ENCODE measurements around the gene KCTD11.

Gene KCTD11

DNA sequence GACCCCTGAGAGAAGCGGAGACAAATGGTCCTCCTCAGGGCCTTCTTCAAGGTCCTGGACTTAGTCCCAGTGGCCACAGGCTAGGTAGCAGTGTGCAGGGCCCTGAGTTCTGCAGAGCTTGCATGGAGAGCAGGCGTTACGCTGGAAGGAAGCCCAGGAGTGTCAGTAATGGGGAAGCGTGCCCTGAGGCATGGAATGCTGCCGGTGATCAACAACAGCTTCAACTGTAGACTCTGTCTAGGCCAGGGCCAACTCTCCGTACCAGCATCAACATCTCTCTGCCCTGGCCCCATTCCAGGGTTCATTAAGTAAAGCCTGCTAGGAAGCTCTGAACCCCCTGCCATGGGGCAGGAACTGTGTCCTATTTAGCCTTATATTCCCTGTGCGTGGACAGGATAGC is 28.4 kb downstream of the KCTD11 start:
- no peak for DNase-seq

DNA sequence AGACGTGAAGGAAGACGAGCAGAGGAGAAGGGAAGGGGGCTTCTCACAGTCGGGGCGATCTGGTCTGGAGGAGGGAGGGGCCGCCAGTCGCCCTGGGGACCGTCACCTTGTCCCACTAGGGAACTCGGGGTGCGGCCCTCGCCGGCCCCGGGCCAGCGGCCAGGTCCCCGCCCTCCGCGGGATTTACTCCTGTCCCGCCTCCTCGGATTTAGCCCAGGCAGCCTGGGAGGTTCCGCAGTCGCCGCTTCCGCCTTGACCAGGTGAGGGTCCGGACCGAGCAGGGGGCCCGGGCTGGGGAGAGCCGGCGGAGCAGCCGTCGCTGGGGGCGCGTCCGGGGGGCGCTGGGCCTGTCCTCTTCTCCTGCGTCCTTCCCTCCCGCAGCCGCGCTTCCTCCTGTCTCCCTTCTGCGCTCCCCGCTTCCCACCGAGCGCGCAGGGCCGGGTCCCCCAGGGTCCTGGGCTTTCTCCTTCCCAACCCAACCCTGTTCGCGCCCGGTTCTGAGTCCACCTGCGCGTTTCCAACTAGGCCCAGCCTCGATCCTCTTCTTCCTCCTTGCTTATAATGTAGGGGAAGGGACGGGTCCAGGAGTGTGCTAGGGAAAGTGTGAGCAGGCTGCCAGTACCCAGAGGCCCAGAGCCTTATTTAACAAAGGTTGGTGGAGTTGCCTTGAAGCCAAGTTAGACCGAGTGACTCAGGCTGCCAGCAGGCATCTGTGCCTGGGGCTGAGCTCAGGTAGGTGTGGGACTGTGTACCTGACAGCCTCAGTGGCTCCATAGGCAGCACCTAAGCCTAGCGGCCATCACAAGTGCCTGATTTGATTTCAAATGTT is 29.1 kb downstream of the KCTD11 start, which contains the start of gene TNK1:
TNK1 (plus strand) TSS at position 235 of the 829 bp plus-strand sequence. CDS start 1,838 bp downstream, outside the sequence.
- DNase-seq: no peak

DNA sequence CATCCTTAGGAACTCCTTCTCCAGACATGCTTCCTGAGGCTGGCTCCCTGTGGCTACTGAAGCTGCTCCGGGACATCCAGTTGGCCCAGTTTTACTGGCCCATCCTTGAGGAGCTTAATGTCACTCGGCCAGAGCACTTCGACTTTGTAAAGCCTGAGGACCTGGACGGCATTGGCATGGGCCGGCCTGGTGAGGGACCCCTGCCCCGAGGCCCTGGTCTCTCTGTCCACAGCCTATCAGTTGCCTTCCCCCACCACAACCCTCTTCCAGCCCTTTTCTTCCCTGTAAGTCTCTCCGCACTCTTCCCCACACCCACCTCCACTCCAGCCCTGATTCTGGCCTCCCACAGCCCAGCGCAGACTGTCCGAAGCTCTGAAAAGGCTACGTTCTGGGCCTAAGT is 30.9 kb downstream of the KCTD11 start:
- no peak for DNase-seq

DNA sequence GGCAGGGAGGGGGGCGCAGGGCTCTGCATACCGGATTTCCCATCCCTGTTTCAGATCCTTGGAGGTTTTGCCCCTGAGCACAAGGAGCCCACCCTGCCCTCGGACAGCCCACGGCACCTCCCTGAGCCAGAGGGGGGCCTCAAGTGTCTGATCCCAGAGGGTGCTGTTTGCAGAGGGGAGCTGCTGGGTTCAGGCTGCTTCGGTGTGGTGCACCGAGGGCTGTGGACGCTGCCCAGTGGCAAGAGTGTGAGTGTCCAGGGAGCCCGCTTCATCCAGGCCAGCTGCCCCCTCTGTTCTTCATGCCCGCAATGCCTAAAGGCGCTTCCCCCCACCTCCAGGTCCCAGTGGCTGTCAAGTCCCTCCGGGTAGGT is 31.4 kb downstream of the KCTD11 start:
- DNase-seq: no peak

DNA sequence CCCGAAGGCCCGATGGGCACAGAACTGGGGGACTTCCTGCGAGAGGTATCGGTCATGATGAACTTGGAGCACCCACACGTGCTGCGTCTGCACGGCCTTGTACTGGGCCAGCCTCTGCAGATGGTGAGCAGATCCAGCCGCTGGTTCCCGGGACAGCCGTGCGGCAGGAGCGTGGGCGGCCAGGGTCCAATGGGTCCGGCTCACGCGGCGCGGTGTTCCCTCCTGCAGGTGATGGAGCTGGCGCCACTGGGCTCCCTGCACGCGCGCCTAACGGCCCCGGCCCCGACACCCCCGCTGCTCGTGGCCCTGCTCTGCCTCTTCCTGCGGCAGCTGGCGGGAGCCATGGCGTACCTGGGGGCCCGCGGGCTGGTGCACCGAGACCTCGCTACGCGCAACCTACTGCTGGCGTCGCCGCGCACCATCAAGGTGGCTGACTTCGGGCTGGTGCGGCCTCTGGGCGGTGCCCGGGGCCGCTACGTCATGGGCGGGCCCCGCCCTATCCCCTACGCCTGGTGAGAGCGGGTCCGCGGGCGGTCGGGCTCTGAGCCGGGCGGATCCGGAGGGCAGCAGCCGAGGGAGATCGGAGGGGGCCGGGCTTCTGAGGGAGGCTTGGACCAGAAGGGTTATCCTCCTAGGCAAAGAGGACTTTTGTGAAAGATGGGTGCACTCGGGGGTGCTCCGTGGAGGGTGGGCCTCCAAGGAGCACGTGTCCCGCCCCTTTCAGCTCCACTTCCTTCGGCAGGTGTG is 32.0 kb downstream of the KCTD11 start:
- DNase-seq: peak; percentile 92

DNA sequence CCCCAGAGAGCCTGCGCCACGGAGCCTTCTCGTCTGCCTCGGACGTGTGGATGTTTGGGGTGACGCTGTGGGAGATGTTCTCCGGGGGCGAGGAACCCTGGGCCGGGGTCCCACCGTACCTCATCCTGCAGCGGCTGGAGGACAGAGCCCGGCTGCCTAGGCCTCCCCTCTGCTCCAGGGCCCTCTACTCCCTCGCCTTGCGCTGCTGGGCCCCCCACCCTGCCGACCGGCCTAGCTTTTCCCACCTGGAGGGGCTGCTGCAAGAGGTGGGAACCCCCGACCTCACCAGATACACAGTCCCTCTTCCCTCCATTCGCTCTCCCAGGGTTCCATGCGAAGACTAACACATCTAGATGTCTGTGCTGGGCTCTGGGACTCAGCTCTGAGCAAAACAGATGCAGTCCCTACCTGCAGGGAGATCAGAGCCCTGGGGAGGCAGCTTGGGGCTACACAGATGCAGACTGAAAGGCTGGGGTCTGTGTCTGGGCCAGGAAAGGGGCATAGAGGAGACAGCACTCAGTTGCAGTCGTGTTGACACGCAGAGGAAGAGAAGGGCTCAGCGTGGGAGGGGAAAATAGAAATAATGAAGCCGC is 32.6 kb downstream of the KCTD11 start:
- DNase-seq: no peak

DNA sequence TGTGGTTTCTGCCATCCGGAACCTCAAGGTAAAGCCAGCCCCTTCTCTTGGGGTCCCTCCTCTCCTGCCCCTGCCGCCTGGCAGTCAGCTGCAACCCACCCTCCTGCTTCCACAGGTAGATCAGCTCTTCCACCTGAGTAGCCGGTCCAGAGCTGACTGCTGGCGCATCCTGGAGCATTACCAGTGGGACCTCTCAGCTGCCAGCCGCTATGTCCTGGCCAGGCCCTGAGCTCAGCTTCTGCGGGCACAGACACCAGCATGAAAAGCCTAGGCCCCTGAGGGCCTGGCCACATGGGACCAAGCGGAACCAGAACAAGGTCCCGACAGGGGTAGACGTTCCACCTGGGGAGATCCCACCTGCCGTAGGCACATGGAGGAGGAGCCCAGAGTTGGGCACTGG is 36.9 kb downstream of the KCTD11 start:
- DNase-seq: no peak

DNA sequence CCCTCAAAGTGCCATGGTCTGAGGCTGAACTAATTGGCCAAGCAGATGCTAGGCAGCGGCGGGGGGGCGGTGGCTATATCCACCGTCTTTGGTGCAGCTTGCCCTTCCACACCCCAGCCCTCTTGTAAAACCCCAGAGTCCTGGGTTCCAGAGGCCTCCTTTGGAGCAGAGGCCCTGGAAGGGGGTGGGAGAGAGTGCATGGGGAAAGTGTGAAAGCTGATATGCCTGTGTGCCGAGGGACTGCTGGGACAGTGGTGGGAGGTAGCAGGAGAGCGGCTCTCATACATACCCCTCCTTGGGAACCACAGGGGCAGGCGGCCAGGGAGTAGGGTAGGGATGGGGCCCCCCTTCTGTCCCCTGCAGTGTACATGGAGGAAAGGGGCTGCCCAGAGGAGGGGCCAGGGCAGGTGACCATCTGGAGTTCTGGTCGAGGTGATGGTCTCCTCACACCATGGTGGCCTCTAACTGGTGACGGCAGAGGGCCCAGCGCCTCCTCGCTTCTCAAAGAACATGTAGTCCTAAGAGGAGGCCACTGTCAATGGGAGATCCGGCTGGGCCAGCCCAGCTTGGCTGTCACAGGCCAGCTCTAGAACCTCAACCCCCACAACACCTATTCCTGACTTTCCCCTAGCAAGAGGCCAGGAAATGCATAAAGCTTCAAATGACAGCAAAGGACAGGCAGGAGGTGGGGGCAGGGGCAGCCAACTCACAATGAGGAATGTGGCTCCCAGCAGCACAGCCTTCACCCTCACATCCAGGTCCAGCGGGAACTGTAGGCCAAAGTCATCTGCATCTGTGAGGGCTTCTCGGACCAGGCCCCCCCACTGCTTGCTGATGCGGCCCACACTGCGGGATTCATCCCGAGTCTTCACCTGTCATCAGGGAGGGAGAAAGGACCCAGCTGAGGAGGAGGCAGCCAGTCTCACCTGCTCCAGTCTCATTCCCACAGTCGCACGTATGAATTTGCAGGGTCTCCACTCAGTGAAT is 38.3 kb downstream of the KCTD11 start:
- no peak for DNase-seq

DNA sequence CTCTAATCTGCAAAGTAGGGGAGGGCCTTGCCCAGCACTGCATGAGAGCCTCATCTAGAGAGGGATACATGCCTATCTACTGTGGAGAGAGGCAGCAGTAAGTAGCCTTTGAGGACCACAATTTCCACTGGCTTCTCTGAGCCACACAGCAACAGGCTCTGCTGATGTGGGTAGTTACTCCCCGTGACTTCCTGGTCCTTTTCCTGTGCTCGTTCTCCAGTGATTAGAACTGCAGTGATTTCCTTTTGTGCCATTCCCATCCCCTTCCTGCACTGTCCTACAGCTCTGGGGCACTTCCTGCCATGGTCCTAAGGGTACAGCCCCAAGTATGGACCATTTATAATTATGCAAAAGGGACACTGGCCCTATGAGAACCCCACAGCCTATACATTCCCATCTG is 39.3 kb downstream of the KCTD11 start:
- DNase-seq: no peak

DNA sequence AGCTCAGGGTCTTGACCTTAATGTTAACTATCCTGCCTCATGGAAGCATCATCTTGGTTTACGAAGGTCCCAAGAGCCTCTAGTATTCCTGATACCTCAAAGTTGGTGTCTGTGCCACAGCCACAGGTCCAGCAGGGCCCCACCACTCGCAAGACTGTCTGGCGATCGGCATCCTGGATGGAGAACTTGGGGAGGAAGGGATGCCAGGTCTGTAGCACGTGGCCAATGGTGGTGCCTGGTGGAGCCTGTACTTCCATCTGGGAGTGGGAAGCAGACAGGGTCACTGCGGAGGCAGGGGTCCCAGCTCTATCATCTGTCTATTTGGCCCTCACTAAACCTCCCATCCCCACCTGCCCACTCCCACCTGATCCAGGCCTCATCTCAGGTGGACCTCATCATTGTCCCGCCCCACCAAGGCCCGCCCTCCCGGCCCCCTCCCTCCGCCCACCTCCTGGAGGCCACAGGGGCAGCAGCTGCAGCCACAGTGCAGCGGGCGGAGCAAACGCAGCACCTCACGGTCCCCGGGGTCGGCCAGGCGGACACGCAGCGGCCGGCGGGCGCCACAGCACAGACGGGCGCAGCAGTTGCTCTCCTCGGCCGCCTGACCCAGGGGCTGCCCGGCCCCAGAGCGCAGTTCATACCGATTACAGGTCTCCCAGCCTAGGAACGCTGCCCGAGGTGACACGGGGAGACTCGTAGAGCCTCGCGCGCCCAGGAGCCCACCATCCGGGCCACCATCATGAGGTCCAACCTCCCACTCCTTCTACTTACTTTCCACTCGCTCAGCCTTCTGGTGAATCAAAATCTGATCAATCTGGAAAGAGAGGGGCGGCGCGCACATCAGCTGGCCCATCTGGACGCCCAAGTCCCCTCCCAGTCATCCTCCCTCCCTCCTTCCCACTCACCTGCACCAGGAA is 41.0 kb downstream of the KCTD11 start:
- no peak for DNase-seq

DNA sequence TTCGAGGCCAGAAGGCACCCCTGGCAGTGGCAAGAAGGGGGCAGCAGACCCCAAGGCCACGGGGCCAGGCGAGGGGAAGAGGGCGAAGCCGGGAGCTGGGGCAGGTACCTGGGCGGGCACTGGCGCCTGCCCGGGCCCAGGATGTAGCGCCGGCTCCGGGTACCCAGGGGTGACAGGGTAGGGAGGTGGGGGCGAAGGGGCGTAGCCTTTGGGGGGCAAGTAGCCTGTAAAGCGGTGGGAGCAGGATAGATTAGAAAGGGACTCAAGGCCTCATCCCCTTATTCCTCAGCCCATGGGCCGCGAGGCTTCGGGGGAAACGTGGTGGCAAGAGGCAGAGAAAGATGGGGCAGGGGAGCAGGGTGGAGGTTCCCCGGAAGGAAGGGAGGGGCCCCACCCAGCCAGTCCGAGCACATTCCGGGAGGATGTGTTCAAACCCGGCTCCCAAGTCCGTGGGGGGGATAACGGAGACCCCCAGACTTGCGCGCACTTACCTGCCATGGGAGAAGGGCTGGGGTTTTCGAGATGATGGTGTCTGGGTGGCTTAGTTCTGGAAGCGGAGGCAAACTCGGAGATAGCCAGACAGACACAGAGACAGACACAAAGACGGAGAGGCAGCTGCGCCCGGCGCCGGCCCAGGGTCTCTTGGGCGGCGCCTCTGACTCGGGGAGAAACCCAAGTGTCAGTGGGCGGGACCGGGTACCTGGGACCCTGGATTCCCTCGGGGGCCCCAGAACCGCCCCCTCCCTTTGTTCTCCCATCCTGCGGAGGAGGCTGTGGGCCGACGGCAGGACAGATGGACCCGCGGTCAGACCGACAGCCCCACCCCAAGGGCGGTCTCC is 41.9 kb downstream of the KCTD11 start:
- peak; percentile 68 for DNase-seq

DNA sequence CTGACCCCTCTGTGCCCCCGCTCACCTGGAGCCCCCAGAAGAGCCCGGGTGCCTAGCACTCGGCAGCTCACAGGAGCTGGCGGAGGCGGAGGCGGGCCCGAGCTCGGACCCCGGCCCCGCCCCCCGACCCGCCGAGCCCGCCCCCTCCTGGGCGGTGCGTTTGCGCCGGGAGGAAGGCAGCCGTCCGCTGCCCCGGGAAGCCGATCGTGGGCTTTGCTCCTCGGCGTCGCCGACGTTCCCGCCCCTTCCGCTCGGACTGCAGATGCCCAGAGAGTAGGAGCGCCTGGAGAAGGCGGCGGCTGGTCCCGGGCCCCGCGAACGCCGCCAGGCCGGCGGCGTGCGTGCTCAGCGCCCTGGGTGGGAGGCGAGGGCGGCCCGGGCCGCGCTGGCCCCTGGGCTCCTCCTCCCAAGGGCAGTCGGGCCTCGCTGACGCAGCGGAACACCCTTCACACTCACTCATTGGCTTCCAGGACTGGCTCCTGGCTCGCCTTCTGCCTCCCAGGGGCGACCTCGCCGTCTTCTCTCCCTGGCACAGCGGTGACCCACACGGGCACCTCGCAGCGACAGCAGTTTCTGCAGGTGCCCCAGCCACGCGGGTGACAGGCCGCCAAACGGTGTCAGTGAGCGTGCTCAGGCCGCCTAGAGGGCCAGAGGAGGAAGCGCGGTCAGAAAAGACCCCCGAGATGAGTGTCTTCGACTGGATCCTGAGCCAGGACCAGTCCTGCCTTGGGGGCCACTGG is 42.7 kb downstream of the KCTD11 start, which contains the start of gene PLSCR3:
PLSCR3 (minus strand) TSS at position 74 of the 740 bp plus-strand sequence. CDS start 415 bp downstream, outside the sequence.
- DNase-seq: peak; percentile 95

DNA sequence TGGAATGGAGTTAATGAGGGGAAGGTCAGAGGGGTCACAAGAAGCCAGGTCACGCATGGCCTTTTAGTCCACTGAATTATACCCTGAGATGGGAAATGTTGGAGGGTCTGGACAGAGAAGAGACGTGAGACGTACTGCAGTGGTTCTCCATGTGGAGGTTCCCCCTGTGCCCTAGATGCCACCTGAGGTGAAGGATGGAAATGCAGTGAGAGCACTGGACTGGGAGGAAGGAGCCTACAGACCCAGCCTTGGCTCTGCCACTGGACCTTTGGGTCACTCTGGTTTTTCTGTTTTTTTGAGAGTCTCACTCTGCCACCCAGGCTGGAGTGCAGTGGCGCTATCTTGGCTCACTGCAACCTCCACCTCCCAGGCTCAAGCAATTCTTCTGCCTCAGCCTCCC is 44.2 kb downstream of the KCTD11 start:
- no peak for DNase-seq

DNA sequence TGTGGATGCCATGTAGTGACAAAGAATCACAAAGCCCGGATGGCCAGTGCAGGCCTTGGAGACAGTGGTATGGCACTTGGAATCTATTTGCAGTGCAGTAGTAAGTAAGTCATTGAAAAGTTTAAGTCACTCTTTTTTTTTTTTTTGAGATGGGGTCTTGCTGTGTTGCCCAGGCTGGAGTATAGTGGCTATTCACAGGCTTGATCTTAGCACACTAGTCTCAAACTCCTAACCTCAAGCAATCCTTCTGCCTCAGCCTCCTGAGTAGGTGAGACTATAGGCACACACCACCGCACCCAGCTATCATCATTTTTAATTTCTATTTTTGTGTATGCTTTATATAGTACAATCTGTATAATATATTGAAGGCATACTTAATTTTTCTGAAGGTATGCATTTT is 46.6 kb downstream of the KCTD11 start:
- DNase-seq: no peak

DNA sequence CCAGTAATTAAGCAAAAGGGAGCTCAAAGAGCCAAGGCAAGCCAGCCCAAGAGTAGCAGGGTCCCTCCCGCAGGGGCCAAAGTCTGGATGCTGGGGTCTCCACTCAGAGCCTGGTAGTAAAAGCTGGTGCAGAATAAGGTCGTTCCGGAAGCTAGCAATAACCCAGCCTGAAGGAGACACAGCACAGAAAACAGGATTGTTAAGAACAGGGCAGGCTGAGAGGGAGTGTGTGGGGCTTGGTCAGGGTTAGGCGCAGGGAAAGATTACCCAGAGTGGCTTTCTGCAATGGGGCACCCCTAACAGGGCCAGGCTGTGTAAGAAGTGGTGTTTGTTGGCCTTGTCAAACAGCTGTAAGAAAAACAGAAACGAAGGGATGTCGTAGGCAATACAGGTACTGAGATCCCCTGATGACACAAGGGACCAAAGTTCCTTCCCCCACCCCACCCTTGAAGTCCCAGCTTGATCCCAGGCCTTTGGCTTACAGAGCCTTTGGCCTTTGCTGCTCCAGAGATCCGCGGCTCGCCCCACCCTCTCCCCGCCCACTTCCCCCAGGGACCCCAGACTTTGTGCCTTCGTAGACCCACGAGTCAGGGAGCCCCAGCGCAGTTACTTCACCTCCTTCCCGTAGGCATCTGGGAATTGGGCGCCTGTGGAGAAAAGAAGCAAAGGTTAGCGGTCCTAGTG is 51.2 kb downstream of the KCTD11 start:
- DNase-seq: peak; percentile 73

DNA sequence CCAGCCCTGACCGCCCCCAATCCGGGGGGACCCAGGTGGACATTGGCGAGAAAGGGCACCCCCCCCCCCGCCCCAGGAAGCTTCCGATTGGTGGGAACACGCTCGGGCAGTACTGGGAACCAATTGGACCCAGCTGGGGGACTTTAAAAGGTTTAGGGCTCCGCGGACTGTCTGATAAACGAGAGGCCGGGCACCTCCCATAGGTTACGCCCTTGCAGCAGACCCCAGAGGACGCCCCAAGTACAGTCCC is 51.7 kb downstream of the KCTD11 start:
- DNase-seq: no peak

DNA sequence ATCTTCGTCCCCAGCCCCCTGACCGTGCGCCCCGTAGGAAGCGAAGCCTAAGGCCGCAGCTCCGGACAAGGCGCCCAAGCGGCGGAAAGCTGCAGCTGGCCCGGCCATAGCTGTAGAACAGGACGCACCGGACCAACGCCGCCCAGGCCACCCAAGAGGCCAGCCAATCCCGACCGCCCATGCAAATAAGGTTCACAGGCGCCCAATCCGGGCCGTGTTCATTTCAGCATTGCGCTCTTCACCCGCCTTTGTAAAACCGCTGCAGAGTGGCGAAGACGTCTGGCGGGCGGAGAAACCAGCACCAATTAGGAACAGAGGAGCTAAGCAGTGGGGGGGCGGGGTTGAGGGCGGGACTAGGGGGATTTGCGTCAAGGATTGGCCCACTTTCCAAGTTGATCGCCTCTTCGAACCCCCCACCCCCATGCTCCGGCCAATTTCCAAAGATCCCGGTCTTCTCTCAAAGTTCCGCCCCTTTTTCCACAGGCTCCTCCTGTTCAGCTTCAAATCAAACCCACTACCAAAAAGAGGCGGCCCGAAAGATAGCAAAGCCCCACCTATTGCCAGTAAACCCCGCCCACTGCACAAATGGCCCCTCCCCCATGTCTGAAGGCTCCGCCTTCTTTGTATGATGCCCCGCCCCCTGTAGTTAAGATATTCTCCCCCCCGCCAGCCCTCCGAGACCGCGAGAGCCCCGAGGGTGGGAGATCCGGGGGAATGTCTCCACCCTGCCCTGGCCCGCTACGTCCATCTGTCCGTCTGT is 52.2 kb downstream of the KCTD11 start, which contains the start of gene TMEM256:
TMEM256 (minus strand) TSS at position 121 of the 760 bp plus-strand sequence; CDS start at position 108, 13 bp downstream.
- peak; percentile 96 for DNase-seq

Data from activated CD8-positive, alpha-beta memory T cell treated with anti-CD3 and anti-CD28 coated beads for 24 hours (primary cell).